NCI-H345 treated with DMSO at 0.1 percent for 48 hours (cell line): Measurements from ENCODE around the gene TMPRSS3.
A peak's percentile ranks its signal among the peaks of the same experiment; 100 is the strongest.

Experiments
- DNase-seq: peaks from one replicate; lab custom pipeline; 2025; ENCODE audit not compliant: unreplicated experiment; lab: John Stamatoyannopoulos, UW

The TMPRSS3 gene

GRCh38 chr21:42390193-42390592 lies 5.7 kb downstream of the TMPRSS3 start:
- DNase-seq = no peak

- no peak for DNase-seq
Measured at GRCh38 chr21:42389449-42389835, 6.4 kb downstream of the TMPRSS3 start.

- no peak for DNase-seq
Measured at GRCh38 chr21:42388740-42389448, 7.0 kb downstream of the TMPRSS3 start.

GRCh38 chr21:42387843-42388340 lies 8.0 kb downstream of the TMPRSS3 start:
- no peak for DNase-seq

- DNase-seq = no peak
Measured at GRCh38 chr21:42387164-42387563, 8.7 kb downstream of the TMPRSS3 start.

- DNase-seq = no peak
Measured at GRCh38 chr21:42386034-42386591, 9.7 kb downstream of the TMPRSS3 start.

GRCh38 chr21:42385619-42386018 lies 10.2 kb downstream of the TMPRSS3 start:
- no peak for DNase-seq

- no peak for DNase-seq
Measured at GRCh38 chr21:42384989-42385388, 10.9 kb downstream of the TMPRSS3 start.

- DNase-seq = peak; percentile 62
Measured at GRCh38 chr21:42384156-42384945, 11.5 kb downstream of the TMPRSS3 start.

- no peak for DNase-seq
Measured at GRCh38 chr21:42383331-42383730, 12.5 kb downstream of the TMPRSS3 start.

- DNase-seq = no peak
Measured at GRCh38 chr21:42382915-42383314, 12.9 kb downstream of the TMPRSS3 start.

- DNase-seq = peak; percentile 36
Measured at GRCh38 chr21:42381347-42381984, 14.4 kb downstream of the TMPRSS3 start.

- no peak for DNase-seq
Measured at GRCh38 chr21:42379426-42380215, 16.2 kb downstream of the TMPRSS3 start.

GRCh38 chr21:42378418-42378817 lies 17.4 kb downstream of the TMPRSS3 start:
- no peak for DNase-seq

GRCh38 chr21:42377951-42378340 lies 17.9 kb downstream of the TMPRSS3 start:
- DNase-seq = no peak

GRCh38 chr21:42377211-42377950 lies 18.5 kb downstream of the TMPRSS3 start:
- no peak for DNase-seq

- DNase-seq = no peak
Measured at GRCh38 chr21:42376338-42376982, 19.4 kb downstream of the TMPRSS3 start.

GRCh38 chr21:42375966-42376337 lies 19.9 kb downstream of the TMPRSS3 start:
- no peak for DNase-seq

GRCh38 chr21:42375506-42375905 lies 20.3 kb downstream of the TMPRSS3 start:
- DNase-seq = no peak
